ENCODE measurements around the gene GH1.
"Not testable (repeated sequence)": the region's sequence is repeated elsewhere in the genome, so short reads cannot be mapped to it uniquely, and the experiment has no call there.

Gene GH1

DNA sequence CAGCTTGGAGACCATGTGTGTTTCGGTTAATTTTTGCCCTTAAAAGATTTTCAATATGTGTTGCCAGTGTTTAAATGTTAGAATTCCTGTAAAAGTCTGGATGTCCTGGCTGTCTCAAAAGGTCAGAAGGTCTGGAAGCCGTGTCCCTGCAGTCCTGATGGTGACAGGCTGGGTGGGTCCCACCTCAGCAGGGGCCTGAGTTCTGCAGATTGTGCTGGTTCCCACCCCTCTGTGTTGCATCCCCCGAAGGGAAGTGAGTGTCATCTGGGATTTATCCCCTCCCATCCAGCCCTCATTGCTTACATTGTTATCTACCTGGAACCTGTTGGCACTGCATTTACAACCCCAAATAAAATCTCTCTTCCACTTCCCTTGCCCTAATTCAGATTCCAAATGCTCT is 24.6 kb downstream of the GH1 start:
- DNase-seq, result not testable (repeated sequence)

DNA sequence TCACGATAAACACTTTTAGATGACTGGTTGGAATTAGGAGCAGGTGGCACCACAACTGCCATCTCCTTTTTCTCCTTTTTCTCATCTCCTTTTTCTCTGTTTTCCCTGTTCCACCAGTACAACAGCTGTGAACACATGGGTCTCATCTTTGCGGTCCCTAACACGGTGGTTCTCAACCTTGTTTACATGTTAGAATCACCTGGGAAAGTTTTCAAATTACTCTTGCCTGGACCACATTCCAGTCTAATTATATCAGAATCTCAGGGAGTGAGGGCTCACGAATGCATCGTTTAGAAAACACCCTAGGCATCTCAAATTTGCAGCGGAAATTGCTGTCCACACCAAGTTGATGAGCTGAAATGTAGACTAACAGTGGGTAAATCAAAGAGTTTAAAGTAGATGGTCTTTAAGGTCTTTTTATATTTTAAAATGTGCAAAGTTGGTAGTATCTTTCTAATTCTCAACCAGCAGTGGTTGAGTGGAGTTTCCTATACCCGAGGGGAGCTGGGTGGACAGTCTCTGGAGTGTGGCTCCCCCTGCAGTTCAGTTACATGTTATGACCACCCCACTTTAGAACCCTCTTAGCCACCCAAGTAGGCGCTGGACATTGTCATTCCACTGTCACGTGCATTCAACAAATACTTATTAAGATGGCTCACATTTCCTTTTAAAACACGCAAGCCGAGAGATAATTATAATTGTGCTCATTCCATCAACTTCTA is 26.2 kb downstream of the GH1 start:
- not testable (repeated sequence) for DNase-seq

DNA sequence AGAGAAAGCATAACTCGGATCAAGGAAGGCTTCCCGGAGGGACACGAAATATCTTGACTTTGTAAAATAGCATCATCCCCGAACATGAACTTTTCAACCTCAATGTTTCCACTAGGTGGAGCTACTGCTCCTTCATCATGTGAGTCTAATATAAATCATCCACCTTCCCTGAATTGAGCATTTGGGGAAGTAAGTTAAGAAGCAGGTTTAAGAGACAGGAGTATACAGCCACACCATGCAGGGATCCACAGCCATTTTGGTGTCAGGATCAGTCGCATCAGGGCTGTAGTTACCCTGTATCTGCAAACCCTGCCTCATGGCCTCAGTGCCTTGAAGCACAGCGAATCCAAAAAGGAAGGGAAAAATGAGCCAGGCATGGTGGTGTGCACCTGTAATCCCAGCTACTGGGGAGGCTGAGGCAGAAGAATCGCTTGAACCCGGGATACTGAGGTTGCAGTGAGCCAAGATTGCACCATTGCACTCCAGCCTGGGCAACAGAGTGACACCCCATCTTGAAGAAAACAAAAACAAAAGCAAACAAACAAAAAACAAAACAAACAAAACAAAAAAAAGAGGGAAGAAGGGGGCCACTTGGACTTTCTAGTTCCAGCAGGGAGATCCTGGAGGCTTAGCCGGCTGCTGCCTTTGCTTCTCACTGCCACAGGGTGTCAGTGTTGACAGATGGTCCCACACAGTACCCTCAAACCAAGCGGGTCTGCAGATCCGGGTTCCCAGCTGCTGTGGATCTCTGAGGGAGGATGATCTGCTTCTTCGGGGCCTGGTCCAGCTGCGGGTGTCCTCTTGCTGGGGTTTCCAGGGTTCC is 29.4 kb downstream of the GH1 start:
- DNase-seq, result not testable (repeated sequence)

DNA sequence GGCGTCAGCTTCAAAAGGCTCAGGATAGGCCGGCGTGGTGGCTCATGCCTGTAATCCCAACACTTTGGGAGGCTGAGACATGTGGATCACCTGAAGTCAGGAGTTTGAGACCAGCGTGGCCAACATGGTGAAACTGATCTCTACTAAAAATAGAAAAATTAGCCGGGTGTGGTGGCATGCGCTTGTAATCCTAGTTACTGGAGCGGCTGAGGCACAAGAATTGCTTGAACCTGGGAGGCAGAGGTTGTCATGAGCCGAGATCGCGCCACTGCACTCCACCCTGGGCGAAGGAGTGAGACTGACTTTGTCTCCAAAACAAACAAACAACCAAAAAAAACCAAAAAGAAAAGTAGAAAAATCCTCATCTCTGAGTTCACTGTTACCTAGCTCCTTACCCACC is 33.5 kb downstream of the GH1 start:
- not testable (repeated sequence) for DNase-seq

DNA sequence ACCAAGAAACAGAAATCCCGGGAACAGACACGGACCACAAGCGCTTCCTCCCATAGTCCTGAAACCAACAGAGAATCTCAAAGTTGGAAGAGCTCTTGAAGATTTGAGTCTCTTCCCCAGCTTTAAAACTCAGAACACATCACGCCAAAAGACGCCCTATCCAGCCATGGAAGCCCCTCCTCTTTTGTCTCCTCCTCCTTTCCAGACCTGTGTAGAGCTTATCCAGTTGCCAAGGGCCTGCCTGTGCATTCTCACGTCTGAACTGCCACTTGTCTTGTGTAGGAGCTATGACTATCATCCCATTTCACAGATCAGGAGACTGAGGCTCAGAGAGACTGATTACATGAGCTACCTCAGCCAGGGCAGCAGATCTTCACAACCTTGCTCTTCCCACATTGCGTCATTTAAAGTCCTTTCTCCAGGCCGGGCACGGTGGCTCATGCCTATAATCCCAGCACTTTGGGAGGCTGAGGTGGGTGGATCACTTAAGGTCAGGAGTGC is 36.0 kb downstream of the GH1 start:
- not testable (repeated sequence) for DNase-seq

DNA sequence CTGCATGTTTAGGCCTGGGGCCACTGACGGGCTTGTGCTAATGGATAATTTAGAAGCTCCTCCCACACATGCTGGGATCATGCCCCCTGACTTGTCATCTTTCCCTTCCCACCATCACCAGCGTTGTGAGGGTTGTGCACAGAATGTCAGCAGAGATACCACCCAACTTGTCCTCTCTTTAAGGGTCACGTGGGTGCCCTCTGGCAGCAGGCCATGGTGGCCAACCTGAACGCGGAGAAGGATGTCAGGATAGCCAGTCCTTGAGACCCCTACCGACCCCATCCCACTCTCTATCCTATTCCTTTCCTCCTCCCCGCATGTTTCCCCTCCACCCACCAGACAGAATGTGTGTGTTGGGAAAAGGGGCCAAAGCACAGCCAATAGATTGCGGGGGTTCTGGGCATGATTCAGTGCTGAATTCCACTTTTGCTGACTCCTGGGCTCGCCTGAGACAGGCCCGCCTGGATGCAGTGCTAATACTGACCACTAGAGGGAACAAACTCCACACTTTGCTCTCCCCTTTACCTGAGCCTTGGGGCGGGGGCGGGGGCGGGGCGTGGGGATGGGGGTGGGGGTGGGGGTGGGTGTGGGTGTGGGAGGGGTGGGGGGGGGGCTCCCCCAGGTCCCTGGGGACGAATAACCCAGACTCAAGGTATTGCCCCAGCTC is 36.6 kb downstream of the GH1 start, which contains the start of gene GH2:
Gene GH2 (minus strand): TSS at position 10 of the 667 bp plus-strand sequence. CDS start 143 bp downstream, outside the sequence.
- no peak for DNase-seq

DNA sequence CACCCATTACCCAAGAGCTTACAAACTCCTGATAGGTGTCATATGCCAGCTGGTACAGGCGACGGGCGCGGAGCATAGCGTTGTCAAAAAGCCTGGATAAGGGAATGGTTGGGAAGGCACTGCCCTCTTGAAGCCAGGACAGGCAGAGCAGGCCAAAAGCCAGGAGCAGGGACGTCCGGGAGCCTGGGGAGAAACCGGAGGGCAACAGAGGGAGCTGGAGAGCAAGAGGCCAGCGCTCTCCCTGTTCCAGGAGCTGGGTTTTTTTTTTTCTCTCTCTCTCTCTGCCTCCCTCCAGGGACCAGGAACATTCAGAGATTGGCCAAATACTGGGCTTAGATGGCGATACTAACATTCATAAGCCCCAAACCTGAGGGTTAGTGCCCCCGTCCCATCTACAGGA is 37.3 kb downstream of the GH1 start:
- not testable (repeated sequence) for DNase-seq

DNA sequence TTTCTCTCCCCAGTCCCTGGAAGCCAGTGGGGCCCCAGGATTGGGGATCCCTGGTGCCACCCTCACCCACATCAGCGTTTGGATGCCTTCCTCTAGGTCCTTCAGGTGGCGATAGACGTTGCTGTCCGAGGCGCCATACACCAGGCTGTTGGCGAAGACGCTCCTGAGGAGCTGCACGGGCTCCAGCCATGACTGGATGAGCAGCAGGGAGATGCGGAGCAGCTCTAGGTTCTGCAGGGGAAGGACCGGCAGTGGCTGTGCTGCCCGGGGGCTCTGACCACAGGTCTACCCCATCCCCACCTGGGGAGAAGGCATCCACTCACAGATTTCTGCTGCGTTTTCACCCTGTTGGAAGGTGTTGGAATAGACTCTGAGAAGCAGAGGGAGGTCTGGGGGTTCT is 37.9 kb downstream of the GH1 start:
- no peak for DNase-seq

DNA sequence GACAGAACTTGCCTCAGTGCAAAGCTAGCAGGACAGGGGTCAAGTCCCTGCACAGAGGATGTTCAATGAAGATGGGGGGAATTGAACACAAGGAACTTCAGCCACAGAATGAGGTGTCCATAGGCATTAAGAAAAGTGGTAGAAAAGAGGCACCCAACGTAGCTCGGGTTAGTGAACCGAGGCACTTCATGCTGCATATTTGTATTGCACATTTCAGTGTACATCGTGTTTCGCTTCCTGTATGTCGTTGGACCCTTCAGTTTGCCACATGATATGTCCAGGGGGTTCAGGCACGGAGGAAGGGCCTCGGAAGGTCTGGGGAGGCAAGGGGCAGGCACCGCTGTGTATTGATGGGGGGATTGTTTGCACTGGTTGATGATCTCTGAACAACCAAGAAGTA is 40.2 kb downstream of the GH1 start:
- DNase-seq, result not testable (repeated sequence)

DNA sequence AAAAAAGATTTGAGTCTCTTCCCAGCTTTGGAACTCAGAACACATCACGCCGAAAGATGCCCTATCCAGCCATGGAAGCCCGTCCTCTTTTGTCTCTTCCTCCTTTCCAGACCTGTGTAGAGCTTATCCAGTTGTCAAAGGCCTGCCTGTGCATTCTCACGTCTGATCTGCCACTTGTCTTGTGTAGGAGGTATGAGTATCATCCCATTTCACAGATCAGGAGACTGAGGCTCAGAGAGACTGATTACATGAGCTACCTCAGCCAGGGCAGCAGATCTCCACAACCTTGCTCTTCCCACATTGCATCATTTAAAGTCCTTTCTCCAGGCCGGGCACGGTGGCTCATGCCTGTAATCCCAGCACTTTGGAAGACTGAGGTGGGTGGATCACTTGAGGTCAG is 43.9 kb downstream of the GH1 start:
- not testable (repeated sequence) for DNase-seq

DNA sequence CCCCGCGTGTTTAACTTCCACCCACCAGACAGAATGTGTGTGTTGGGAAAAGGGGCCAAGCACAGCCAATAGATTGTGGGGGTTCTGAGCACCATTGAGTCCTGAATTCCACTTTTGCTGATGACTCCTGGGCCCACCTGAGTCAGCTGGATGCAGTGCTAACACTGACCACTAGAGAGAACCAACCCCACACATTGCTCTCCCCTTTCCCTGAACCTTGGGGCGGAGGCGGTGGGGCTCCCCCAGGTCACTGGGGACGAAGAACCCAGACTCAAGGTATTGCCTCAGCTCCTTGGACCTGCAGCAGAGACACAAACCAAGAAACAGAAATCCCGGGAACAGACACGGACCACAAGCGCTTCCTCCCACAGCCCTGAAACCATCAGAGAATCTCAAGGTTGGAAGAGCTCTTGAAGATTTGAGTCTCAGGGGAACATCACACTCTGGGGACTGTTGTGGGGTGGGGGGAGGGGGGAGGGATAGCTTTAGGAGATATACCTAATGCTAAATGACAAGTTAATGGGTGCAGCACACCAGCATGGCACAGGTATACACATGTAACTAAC is 44.5 kb downstream of the GH1 start:
- DNase-seq, result not testable (repeated sequence)

DNA sequence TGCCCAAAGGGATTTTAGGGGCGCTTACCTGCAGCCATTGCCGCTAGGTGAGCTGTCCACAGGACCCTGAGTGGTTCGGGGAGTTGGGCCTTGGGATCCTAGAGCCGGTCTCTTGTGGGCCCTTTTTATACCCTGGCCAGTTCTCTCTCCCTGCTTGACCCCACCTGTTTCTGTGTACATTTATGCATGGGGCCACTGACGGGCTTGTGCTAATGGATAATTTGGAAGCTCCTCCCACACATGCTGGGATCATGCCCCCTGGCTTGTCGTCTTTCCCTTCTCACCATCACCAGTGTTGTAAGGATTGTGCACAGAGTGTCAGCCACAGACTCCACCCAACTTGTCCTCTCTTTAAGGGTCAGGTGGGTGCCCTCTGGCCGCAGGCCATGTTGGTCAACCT is 45.1 kb downstream of the GH1 start, which contains the start of gene CSH2:
Gene CSH2 (minus strand): TSS at position 101 of the 400 bp plus-strand sequence. CDS start 63 bp downstream, at position 38.
- DNase-seq, result not testable (repeated sequence)

DNA sequence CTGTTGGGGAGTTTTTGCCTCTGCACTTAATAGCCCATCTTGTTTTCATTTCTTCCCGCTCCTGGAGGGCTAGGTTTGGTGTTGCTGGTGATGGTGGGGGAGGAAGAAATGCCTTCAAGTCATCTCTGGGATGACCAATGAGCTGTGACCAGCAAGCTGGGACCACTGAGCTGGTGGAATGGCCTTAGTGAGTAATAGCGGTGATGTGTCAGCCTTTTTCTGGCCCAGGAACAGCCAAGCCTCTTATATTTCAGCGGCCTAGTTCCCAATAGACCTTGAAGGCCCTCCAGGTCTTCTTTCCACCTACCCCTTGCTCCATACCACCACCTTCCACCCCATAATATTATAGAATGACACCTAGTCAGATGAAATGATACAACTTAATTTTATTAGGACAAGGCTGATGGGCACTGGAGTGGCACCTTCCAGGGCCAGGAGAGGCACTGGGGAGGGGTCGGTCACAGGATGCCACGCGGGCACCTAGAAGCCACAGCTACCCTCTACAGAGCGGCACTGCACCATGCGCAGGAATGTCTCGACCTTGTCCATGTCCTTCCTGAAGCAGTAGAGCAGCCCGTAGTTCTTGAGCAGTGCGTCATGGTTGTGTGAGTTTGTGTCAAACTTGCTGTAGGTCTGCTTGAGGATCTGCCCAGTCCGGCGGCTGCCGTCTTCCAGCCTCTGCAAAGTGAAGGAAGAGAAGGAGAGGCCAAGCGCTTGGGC is 46.8 kb downstream of the GH1 start:
- not testable (repeated sequence) for DNase-seq

DNA sequence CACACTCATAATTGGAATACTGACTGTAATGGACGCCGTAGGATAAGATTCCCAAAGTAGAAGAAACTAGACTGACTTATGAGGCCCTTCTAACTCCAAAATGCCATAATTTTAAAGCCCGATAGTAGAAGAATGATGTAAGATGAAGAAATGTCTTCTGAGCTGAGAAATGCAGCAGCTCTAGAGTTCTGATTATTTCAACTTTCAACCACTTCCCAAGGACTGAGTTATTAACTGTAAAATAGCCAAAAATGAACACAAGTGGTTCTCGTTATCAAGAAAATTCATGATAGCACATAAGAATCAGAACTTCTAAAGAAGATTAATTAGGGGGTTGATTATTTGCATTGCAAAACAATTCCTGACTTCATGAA is 48.4 kb downstream of the GH1 start:
- DNase-seq, result not testable (repeated sequence)

DNA sequence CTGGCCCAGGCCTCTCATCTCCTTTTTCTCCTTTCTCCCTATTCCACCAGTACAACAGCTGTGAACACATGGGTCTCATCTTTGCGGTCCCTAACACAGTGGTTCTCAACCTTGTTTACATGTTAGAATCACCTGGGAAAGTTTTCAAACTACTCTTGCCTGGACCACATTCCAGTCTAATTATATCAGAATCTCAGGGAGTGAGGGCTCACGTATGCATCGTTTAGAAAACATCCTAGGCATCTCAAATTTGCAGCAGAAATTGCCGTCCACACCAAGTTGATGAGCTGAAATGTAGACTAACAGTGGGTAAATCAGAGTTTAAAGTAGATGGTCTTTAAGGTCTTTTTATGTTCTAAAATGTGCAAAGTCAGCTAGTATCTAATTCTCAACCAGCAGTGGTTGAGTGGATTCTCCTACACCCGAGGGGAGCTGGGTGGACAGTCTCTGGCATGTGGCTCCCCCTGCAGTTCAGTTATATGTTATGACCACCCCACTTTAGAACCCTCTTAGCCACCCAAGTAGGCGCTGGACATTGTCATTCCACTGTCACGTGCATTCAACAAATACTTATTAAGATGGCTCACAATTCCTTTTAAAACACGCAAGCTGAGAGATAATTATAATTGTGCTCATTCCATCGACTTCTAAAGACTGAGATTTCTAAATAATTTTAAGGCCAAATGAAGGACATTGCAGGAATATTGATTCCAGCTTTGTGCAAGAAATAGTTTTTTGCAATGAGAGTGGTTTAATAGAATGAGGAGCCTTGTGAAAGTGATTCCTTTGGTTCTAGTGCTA is 48.9 kb downstream of the GH1 start:
- DNase-seq, result not testable (repeated sequence)
